Smooth muscle cell of the umbilical artery (primary cell): Measurements from ENCODE around the gene ADGRG4. TPM values are rescaled to one million over a fixed set of nuclear protein-coding genes. Genes with fewer than 3 reads are reported as not detected.

ENCODE experiments used
- total RNA-seq: library from RNA; depleted of rRNA; stranded (reverse); fragments of >200 nt; gene quantifications from 2 replicates; pipeline ENCODE4 v1.2.3, GENCODE V29; 2014

ADGRG4 gene, protein sequence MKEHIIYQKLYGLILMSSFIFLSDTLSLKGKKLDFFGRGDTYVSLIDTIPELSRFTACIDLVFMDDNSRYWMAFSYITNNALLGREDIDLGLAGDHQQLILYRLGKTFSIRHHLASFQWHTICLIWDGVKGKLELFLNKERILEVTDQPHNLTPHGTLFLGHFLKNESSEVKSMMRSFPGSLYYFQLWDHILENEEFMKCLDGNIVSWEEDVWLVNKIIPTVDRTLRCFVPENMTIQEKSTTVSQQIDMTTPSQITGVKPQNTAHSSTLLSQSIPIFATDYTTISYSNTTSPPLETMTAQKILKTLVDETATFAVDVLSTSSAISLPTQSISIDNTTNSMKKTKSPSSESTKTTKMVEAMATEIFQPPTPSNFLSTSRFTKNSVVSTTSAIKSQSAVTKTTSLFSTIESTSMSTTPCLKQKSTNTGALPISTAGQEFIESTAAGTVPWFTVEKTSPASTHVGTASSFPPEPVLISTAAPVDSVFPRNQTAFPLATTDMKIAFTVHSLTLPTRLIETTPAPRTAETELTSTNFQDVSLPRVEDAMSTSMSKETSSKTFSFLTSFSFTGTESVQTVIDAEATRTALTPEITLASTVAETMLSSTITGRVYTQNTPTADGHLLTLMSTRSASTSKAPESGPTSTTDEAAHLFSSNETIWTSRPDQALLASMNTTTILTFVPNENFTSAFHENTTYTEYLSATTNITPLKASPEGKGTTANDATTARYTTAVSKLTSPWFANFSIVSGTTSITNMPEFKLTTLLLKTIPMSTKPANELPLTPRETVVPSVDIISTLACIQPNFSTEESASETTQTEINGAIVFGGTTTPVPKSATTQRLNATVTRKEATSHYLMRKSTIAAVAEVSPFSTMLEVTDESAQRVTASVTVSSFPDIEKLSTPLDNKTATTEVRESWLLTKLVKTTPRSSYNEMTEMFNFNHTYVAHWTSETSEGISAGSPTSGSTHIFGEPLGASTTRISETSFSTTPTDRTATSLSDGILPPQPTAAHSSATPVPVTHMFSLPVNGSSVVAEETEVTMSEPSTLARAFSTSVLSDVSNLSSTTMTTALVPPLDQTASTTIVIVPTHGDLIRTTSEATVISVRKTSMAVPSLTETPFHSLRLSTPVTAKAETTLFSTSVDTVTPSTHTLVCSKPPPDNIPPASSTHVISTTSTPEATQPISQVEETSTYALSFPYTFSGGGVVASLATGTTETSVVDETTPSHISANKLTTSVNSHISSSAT (N-terminal part only)
- total RNA-seq, result not detected in 2 replicates

GRCh38 chrX:136300721-136301120, at the start of gene ADGRG4:
Gene ADGRG4 (plus strand): TSS chrX:136300963. CDS start chrX:136308778, 7,815 bp downstream.

DNA sequence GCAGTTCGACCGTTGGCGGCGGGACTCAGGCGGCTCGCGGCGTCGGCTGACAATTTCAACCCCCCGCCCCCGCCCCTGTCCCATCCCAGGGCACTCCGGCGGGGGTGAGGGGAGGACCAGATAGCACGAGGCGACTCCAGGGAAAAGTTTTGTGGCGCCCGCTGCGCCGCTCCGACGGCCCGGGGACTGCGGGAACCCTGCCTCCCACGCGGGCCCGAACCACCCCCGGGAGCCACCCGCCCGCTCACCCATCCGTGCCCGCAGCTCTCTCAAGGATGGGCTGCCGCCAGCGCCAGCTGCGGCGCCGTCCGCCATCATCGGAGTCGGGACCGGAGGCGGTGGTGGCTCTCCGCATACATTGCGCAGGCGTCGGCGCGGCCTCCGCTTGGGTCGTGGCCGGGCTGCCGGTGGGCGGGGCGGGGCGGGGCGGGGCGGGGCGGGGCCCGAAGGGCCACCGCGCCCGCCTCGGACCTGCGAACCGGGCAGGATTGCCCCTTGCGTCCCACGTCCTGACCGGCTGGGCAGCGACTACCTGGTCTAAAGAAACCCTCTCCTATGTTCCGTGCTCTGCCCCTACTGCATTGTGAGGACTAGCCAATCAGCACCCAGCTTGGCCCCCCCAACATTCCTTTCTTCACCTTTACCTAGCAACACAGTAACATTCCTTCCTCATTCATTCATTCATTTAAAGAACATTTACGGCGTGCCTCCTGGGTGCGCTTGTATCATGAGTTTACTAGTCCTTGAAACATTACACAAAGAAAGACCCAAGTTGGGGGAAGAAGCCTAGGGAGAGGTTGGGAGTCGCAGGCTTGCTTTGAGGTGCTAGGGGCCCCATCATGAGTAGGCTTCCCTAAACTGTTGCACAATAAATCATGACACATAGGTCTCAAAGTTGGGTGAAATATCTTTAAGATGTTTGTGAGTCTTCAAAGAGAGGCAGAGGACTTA, 49.4 kb upstream of the ADGRG4 start, which contains the start of gene MAP7D3:
Gene MAP7D3 (minus strand): TSS at position 360 of the 951 bp plus-strand sequence. CDS start 42 bp downstream, at position 318.

Other genes with a start within 250 kb of the ADGRG4 start
- 63.2 and 118 TPM in 2 replicates for gene FHL1, start 153.4 kb upstream of the ADGRG4 start, total RNA-seq
- gene MAP7D3, start 49.6 kb upstream of the ADGRG4 start, total RNA-seq, result 7.1 and 15.7 TPM in 2 replicates
- gene BRS3, start 187.0 kb downstream of the ADGRG4 start, total RNA-seq, result not detected in 2 replicates
- gene HTATSF1, start 196.6 kb downstream of the ADGRG4 start, total RNA-seq, result 39.2 and 45.4 TPM in 2 replicates
- not detected in 2 replicates for gene VGLL1, start 231.3 kb downstream of the ADGRG4 start, total RNA-seq